ENCODE measurements around the gene CDH23.

GRCh38 chr10:71512761-71513539, 116.2 kb downstream of the CDH23 start:
- no peak for TF ChIP-seq CTCF (IDR thresholded peaks at IDR 0.05)
- no peak for TF ChIP-seq EP300 (IDR thresholded peaks at IDR 0.05)
